Vagina (tissue), 2 donors: ENCODE measurements around the gene PAPPA2.

Experiments
- POLR2A ChIP-seq, 2 donors: fragments of 450-650 bp; IDR thresholded peaks; one replicate each; pipeline ENCODE4 v1.6.1; 2017; ENCODE audit warnings: antibody characterized with exemption in 2 of 2, mild to moderate bottlenecking in 2 of 2, moderate library complexity in 2 of 2
- POLR2AphosphoS5 ChIP-seq, 2 donors: sonication (generic); formaldehyde crosslinking; IDR thresholded peaks; one replicate each; pipeline ENCODE4 v1.9.0; 2017; ENCODE audit warnings: antibody characterized with exemption in 2 of 2, mild to moderate bottlenecking in 2 of 2, low read depth in 1 of 2; ENCODE audit not compliant: insufficient read depth in 1 of 2
- TF ChIP-seq, protein P1 (sequence below), 3 experiments: fragments of 450-650 bp in 2 of 3; fragments of 200-600 bp in 1 of 3; sonication (generic) in 1 of 3; IDR thresholded peaks; one replicate each; pipeline ENCODE4 v1.5.1; 2017 to 2019; ENCODE audit warnings: antibody characterized with exemption in 3 of 3, mild to moderate bottlenecking in 2 of 3, moderate library complexity in 2 of 3

DNA sequence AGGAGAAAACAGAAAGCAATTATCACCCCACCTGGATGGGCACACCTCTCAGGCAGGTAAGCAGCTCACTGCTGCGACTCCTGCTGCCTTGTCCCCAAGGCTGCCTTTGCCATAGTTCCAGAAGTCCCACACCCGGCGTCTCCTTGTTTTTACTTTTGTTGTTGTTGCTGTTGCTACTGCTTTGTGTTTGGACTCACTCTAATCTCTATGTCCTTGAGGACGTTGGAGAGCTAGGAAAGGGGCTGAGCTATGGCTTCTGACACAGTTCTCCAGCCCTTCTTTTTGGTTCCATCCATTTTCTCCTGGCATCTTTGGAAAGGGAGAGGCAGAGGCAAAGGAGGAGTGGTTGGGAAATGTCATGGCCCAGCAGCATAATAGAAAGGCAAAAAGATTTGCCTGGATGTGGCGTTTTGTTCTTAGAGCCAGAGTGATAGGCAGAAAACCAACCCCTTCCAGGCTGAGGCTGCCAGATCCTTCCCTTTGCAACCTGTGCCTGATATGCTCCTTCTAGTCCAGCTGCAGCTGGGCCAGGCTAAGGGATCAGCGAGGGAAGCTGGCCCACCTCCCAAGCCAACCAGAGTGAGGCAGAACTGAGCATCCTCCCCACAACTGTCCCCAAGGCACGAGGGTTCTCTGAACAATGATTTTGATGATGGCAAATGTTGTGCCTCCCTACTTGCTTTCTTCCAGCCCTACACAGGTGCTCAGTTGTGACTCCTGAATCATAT is 430.8 kb downstream of the PAPPA2 start:
- TF ChIP-seq, protein P1, sequence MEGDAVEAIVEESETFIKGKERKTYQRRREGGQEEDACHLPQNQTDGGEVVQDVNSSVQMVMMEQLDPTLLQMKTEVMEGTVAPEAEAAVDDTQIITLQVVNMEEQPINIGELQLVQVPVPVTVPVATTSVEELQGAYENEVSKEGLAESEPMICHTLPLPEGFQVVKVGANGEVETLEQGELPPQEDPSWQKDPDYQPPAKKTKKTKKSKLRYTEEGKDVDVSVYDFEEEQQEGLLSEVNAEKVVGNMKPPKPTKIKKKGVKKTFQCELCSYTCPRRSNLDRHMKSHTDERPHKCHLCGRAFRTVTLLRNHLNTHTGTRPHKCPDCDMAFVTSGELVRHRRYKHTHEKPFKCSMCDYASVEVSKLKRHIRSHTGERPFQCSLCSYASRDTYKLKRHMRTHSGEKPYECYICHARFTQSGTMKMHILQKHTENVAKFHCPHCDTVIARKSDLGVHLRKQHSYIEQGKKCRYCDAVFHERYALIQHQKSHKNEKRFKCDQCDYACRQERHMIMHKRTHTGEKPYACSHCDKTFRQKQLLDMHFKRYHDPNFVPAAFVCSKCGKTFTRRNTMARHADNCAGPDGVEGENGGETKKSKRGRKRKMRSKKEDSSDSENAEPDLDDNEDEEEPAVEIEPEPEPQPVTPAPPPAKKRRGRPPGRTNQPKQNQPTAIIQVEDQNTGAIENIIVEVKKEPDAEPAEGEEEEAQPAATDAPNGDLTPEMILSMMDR (IDR thresholded peaks at IDR 0.05), result no peak
- no peak for TF ChIP-seq POLR2A (IDR thresholded peaks at IDR 0.05)
- TF ChIP-seq POLR2AphosphoS5 (IDR thresholded peaks at IDR 0.05; ENCODE audit: insufficient read depth in 1 of 2, low read depth in 1 of 2), result no peak
